Activated CD4-positive, alpha-beta memory T cell treated with anti-CD3 and anti-CD28 coated beads, Interleukin-2, amount 10 ng/mL, durations not matched to agents 7 days and 5 days (primary cell): Measurements from ENCODE around the gene FRMPD4. TPM values are rescaled to one million over a fixed set of nuclear protein-coding genes. Genes with fewer than 3 reads are reported as not detected.

Source experiments
- CTCF ChIA-PET: fragments of 350-600 bp; sonication (Branson Sonifier 250); formaldehyde crosslinking; loops from one replicate; lab custom pipeline; 2021; ENCODE audit warnings: antibody characterized with exemption, inconsistent platforms; lab: Charles Lee
- POLR2A ChIA-PET: fragments of 350-600 bp; sonication (Branson Sonifier 250); formaldehyde crosslinking; loops from one replicate; lab custom pipeline; 2021; ENCODE audit warnings: antibody characterized with exemption; lab: Charles Lee
- DNase-seq: peaks from one replicate; pipeline ENCODE4 v3.0.0-alpha.2; 2020
- H3K27ac Mint-ChIP-seq: one replicate; pipeline ENCODE4 v1.8.0; 2021; ENCODE audit warnings: mild to moderate bottlenecking, mixed read lengths
- H3K27me3 Mint-ChIP-seq: one replicate; pipeline ENCODE4 v1.8.0; 2021; ENCODE audit warnings: mixed read lengths
- H3K36me3 Mint-ChIP-seq: one replicate; pipeline ENCODE4 v1.8.0; 2021; ENCODE audit warnings: low read depth, mixed read lengths
- H3K4me1 Mint-ChIP-seq: one replicate; pipeline ENCODE4 v1.8.0; 2021; ENCODE audit warnings: mixed read lengths
- H3K4me3 Mint-ChIP-seq: one replicate; pipeline ENCODE4 v1.8.0; 2021; ENCODE audit warnings: mild to moderate bottlenecking, mixed read lengths
- H3K9me3 Mint-ChIP-seq: one replicate; pipeline ENCODE4 v1.8.0; 2021; ENCODE audit warnings: mixed read lengths
- total RNA-seq, 2 experiments: library from RNA; stranded (reverse); gene quantifications; one replicate each; pipeline ENCODE4 v1.2.3, GENCODE V29; 2021

Gene FRMPD4
- total RNA-seq, 2 experiments from 2014 or later: not detected

- no peaks in the 10 kb centered on the region for H3K4me1 Mint-ChIP-seq
- no peak for DNase-seq
- peaks cover 2% of the 10 kb centered on the region for H3K27me3 Mint-ChIP-seq
- no peak overlapping the region for H3K4me3 Mint-ChIP-seq
- ChIA-PET POLR2A (no interaction called here), CTCF (interaction anchor here (1.7 kb wide), 1 partner anchor 10 kb away, joined by 4 read pairs; no protein-coding TSS in a partner anchor)
- no peak overlapping the region for H3K27ac Mint-ChIP-seq
- H3K36me3 Mint-ChIP-seq: no peaks in the 10 kb centered on the region
- no peaks in the 10 kb centered on the region for H3K9me3 Mint-ChIP-seq
Measured at GRCh38 chrX:12711435-12712040, 573.3 kb downstream of the FRMPD4 start.

- Mint-ChIP-seq H3K4me3 (no peak overlapping the region), H3K4me1 (no peaks in the 10 kb centered on the region)
- POLR2A ChIA-PET: no interaction called here
Measured at GRCh38 chrX:12716574-12716973, 578.3 kb downstream of the FRMPD4 start.

GRCh38 chrX:12719837-12720236, 581.6 kb downstream of the FRMPD4 start:
- H3K9me3 Mint-ChIP-seq: no peaks in the 10 kb centered on the region
- ChIA-PET POLR2A (no interaction called here), CTCF (no interaction called here)
- H3K27ac Mint-ChIP-seq: no peak overlapping the region
- H3K36me3 Mint-ChIP-seq: no peaks in the 10 kb centered on the region
- DNase-seq: no peak
- no peaks in the 10 kb centered on the region for H3K4me1 Mint-ChIP-seq
- H3K27me3 Mint-ChIP-seq: no peaks in the 10 kb centered on the region
- H3K4me3 Mint-ChIP-seq: no peak overlapping the region

More at GRCh38 chrX:12716574-12716973, 578.3 kb downstream of the FRMPD4 start:
- DNase-seq: no peak
- H3K27ac Mint-ChIP-seq: no peak overlapping the region
- CTCF ChIA-PET: no interaction called here
- no peaks in the 10 kb centered on the region for H3K9me3 Mint-ChIP-seq
- H3K36me3 Mint-ChIP-seq: no peaks in the 10 kb centered on the region
- H3K27me3 Mint-ChIP-seq: no peaks in the 10 kb centered on the region

- H3K4me1 Mint-ChIP-seq: no peaks in the 10 kb centered on the region
- no peak for DNase-seq
- no peak overlapping the region for H3K4me3 Mint-ChIP-seq
- H3K36me3 Mint-ChIP-seq: no peaks in the 10 kb centered on the region
- peaks cover 1% of the 10 kb centered on the region for H3K27me3 Mint-ChIP-seq
- H3K9me3 Mint-ChIP-seq: no peaks in the 10 kb centered on the region
- no peak overlapping the region for H3K27ac Mint-ChIP-seq
- ChIA-PET POLR2A (no interaction called here), CTCF (no interaction called here)
Measured at GRCh38 chrX:12721042-12721441, 582.8 kb downstream of the FRMPD4 start.

- Mint-ChIP-seq H3K4me3 (no peak overlapping the region), H3K36me3 (no peaks in the 10 kb centered on the region), H3K27me3 (peaks cover 1% of the 10 kb centered on the region), H3K4me1 (no peaks in the 10 kb centered on the region), H3K9me3 (no peaks in the 10 kb centered on the region), H3K27ac (no peak overlapping the region)
- CTCF ChIA-PET: no interaction called here
- no peak for DNase-seq
- POLR2A ChIA-PET: no interaction called here
Measured at GRCh38 chrX:12722314-12722713, 584.0 kb downstream of the FRMPD4 start.

- DNase-seq: no peak
- no peaks in the 10 kb centered on the region for H3K27me3 Mint-ChIP-seq
- H3K4me1 Mint-ChIP-seq: no peaks in the 10 kb centered on the region
- POLR2A ChIA-PET: no interaction called here
- H3K36me3 Mint-ChIP-seq: no peaks in the 10 kb centered on the region
- no peak overlapping the region for H3K4me3 Mint-ChIP-seq
- no peak overlapping the region for H3K27ac Mint-ChIP-seq
- no peaks in the 10 kb centered on the region for H3K9me3 Mint-ChIP-seq
- CTCF ChIA-PET: no interaction called here
Measured at GRCh38 chrX:12741416-12741815, 603.1 kb downstream of the FRMPD4 start.

- Mint-ChIP-seq H3K36me3 (no peaks in the 10 kb centered on the region), H3K27ac (no peak overlapping the region), H3K4me3 (no peak overlapping the region), H3K9me3 (no peaks in the 10 kb centered on the region), H3K27me3 (no peaks in the 10 kb centered on the region), H3K4me1 (no peaks in the 10 kb centered on the region)
- ChIA-PET CTCF (no interaction called here), POLR2A (no interaction called here)
- no peak for DNase-seq
Measured at GRCh38 chrX:12747433-12747832, 609.2 kb downstream of the FRMPD4 start.

GRCh38 chrX:12751887-12752286, 613.6 kb downstream of the FRMPD4 start:
- Mint-ChIP-seq H3K4me3 (no peak overlapping the region), H3K9me3 (no peaks in the 10 kb centered on the region), H3K27ac (no peak overlapping the region), H3K4me1 (no peaks in the 10 kb centered on the region), H3K36me3 (no peaks in the 10 kb centered on the region), H3K27me3 (peaks cover under 1% of the 10 kb centered on the region)
- DNase-seq: no peak
- ChIA-PET CTCF (interaction anchor here (3.9 kb wide), 1 partner anchor 19 kb away, joined by 17 read pairs; no protein-coding TSS in a partner anchor), POLR2A (no interaction called here)

- DNase-seq: no peak
- ChIA-PET POLR2A (no interaction called here), CTCF (interaction anchor here (3.9 kb wide), 1 partner anchor 17 kb away, joined by 17 read pairs; no protein-coding TSS in a partner anchor)
- no peak overlapping the region for H3K4me3 Mint-ChIP-seq
- no peaks in the 10 kb centered on the region for H3K9me3 Mint-ChIP-seq
- no peaks in the 10 kb centered on the region for H3K4me1 Mint-ChIP-seq
- peaks cover 5% of the 10 kb centered on the region for H3K27me3 Mint-ChIP-seq
- no peaks in the 10 kb centered on the region for H3K36me3 Mint-ChIP-seq
- no peak overlapping the region for H3K27ac Mint-ChIP-seq
Measured at GRCh38 chrX:12753366-12753765, 615.1 kb downstream of the FRMPD4 start.

GRCh38 chrX:12758291-12758690, 620.0 kb downstream of the FRMPD4 start:
- H3K27ac Mint-ChIP-seq: no peak overlapping the region
- DNase-seq: no peak
- H3K9me3 Mint-ChIP-seq: no peaks in the 10 kb centered on the region
- POLR2A ChIA-PET: no interaction called here
- no peaks in the 10 kb centered on the region for H3K4me1 Mint-ChIP-seq
- CTCF ChIA-PET: interaction anchor here (1.8 kb wide), 1 partner anchor 13 kb away, joined by 11 read pairs; no protein-coding TSS in a partner anchor
- no peaks in the 10 kb centered on the region for H3K36me3 Mint-ChIP-seq
- H3K4me3 Mint-ChIP-seq: no peak overlapping the region
- H3K27me3 Mint-ChIP-seq: peaks cover 10% of the 10 kb centered on the region

GRCh38 chrX:12767856-12768255, 629.6 kb downstream of the FRMPD4 start:
- Mint-ChIP-seq H3K27ac (no peak overlapping the region), H3K4me1 (peaks cover 6% of the 10 kb centered on the region), H3K4me3 (no peak overlapping the region), H3K27me3 (peaks cover 17% of the 10 kb centered on the region), H3K36me3 (no peaks in the 10 kb centered on the region), H3K9me3 (no peaks in the 10 kb centered on the region)
- DNase-seq: no peak
- ChIA-PET POLR2A (no interaction called here), CTCF (no interaction called here)

- Mint-ChIP-seq H3K4me1 (peaks cover 6% of the 10 kb centered on the region), H3K27ac (no peak overlapping the region), H3K27me3 (peaks cover 19% of the 10 kb centered on the region), H3K9me3 (no peaks in the 10 kb centered on the region), H3K4me3 (no peak overlapping the region), H3K36me3 (no peaks in the 10 kb centered on the region)
- CTCF ChIA-PET: no interaction called here
- POLR2A ChIA-PET: no interaction called here
- DNase-seq: no peak
Measured at GRCh38 chrX:12768491-12768890, 630.2 kb downstream of the FRMPD4 start.

GRCh38 chrX:12770440-12770839, 632.2 kb downstream of the FRMPD4 start:
- no peak for DNase-seq
- Mint-ChIP-seq H3K27ac (no peak overlapping the region), H3K36me3 (no peaks in the 10 kb centered on the region), H3K4me3 (no peak overlapping the region), H3K27me3 (peaks cover 19% of the 10 kb centered on the region), H3K4me1 (peaks cover 6% of the 10 kb centered on the region), H3K9me3 (no peaks in the 10 kb centered on the region)
- ChIA-PET POLR2A (interaction anchor here (2.3 kb wide), 1 partner anchor 21 kb away, joined by 14 read pairs; the partner anchor contains the start of gene PRPS2), CTCF (interaction anchor here (1.2 to 4.3 kb wide), 10 partner anchors 11 to 140 kb away, joined by 3 to 62 read pairs (median 6); partner anchors contain the start of gene PRPS2)
